ENCODE data around the gene GAP43.

GAP43 gene

DNA sequence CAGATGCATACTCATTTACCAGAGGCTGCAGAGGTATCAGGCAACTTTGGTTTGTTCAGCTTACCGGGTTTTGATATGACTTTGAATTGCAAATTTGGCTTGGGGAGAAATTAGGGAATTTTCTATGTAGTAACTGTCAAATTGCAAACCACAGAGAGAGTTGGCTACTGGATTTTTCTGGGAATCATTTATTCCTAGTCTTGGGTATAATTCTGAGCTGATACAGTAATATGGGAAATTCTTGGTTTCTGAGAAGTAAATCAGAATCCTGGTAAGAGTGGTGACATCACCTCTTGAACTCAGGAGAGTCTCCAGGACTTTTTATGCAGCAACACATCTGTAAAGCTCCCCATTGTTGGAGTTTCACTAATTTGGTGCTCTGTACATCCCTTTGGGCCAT lies 39.0 kb downstream of the GAP43 start:
- no peak for DNase-seq (ENCODE audit: low read depth, low spot score)

DNA sequence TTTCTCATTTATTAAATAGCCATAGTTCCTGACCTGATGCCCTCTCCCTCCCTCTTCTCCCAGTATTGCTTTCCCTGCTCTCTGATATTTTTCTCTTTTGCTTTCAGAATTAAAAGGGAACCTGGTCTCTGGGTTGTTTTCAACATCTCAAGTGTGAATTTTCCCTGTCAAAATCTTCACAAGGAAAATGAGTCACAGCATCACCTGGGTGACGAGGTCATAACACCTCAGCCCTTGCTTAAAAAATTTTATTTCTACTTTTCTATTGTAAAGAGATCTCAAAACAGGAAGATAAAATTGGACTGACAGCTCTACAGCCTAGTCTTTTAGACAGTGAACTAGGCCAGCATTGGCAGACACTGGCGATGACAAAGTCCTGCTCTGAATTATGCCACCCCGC lies 40.1 kb downstream of the GAP43 start:
- no peak for DNase-seq (ENCODE audit: low read depth, low spot score)

DNA sequence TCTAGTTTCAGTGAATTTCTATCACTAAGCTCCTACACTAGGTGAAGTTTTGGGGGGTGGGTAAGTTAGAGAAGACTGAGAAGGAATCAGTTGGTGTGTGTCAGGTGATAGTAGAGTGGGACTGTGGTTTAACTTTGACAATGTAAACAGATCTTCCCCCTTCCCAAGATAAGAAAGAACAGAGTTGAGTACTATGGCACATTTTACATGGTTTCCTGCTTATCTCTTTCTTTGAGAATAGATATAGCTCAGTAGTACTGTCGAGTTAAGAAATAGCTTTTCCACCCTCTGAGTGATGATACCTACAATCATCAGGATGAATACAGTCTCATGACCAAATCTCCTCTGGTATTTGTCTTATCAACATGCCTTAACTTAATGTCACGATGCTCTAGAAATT lies 42.8 kb downstream of the GAP43 start:
- DNase-seq (ENCODE audit: low read depth, low spot score), result no peak

DNA sequence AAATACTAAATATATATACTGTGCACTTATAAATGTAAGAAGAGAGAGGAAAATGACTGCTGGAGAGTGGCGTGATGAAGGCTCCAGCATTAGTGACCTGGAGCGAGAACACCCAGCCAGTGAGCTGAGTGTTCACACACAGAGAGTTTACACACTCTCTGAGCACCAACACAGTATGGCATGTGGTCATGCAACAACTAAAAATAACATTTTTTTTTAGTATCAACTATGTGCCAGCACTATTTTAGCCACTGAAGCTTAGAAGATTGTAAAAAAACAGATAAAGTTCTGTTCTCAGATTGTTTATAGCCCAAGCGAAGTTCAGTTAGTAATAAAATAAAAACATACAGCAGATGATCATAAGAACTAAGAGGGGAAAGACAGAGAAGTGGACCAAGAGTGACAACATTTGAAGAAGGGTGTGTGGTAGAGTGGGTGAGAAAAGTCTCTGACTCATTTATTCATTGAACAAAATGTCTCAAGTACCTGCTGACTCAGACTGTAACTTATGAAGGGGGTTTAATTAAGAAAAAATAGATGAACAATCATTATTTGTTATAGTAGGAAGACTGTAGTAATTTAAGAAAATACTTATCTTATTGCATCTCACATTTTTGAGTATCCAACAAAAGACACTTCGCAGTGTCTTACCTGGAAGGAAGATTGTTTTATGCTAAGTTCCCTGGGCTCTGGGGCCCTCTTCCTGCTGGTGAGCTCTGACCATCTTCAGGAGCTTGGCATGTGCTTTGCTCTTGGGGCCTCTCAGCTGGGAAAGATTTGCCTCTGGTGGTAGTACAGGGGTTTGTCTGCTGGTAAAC lies 43.8 kb downstream of the GAP43 start:
- DNase-seq (ENCODE audit: low read depth, low spot score), result no peak

GRCh38 chr3:115667738-115668065 lies 44.4 kb downstream of the GAP43 start:
- DNase-seq (ENCODE audit: low read depth, low spot score), result no peak

- no peak for DNase-seq (ENCODE audit: low read depth, low spot score)
Observed at GRCh38 chr3:115670911-115671310, 47.6 kb downstream of the GAP43 start.

GRCh38 chr3:115671761-115672455 lies 48.6 kb downstream of the GAP43 start:
- DNase-seq (ENCODE audit: low read depth, low spot score), result no peak

DNA sequence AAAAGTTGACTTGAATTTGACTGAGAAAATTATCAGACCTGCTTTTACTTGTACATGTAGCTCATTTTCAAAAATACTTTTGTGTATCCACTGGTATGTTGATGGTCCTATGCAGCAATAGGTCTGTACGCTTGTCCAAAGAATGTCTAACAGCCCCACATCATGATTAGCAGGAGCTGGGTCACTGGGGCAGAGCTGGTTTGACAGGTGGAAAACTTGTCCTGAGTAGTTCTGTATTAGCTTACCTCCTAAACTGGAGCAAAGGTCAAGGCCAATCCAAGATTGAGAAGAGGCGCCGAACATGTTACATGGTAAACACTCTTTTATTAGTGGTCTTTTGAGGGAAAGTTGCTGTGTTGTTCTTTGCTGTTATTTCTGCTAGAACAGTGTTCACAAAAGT lies 50.6 kb downstream of the GAP43 start:
- DNase-seq (ENCODE audit: low read depth, low spot score), result no peak

- no peak for DNase-seq (ENCODE audit: low read depth, low spot score)
Observed at GRCh38 chr3:115676336-115676735, 53.0 kb downstream of the GAP43 start.

GRCh38 chr3:115680803-115681345 lies 57.6 kb downstream of the GAP43 start:
- DNase-seq (ENCODE audit: low read depth, low spot score), result no peak

GRCh38 chr3:115681736-115682135 lies 58.4 kb downstream of the GAP43 start:
- no peak for DNase-seq (ENCODE audit: low read depth, low spot score)

GRCh38 chr3:115683305-115683704 lies 60.0 kb downstream of the GAP43 start:
- DNase-seq (ENCODE audit: low read depth, low spot score), result no peak

DNA sequence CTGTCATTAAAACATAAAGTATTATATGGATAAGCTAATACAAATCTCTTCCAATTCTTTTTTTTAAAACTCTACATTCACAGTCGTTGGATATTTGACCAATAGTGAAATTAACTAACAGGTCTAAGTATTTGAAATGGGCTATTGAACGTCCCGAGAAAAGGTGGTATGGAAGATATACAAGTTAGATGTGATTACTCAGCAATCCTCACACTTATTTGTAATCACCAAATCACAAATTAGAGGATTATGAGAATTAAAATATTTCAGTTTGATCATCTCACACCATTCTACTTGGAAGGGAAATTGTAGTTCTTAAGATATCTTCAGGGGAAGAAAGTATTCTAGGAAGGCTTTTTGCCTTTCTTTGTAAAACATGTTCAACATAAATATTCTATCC lies 60.5 kb downstream of the GAP43 start:
- DNase-seq (ENCODE audit: low read depth, low spot score), result no peak

- DNase-seq (ENCODE audit: low read depth, low spot score), result no peak
Observed at GRCh38 chr3:115685097-115685496, 61.8 kb downstream of the GAP43 start.

GRCh38 chr3:115687721-115688120 lies 64.4 kb downstream of the GAP43 start:
- DNase-seq (ENCODE audit: low read depth, low spot score), result no peak

- no peak for DNase-seq (ENCODE audit: low read depth, low spot score)
Observed at GRCh38 chr3:115688418-115688817, 65.1 kb downstream of the GAP43 start.

DNA sequence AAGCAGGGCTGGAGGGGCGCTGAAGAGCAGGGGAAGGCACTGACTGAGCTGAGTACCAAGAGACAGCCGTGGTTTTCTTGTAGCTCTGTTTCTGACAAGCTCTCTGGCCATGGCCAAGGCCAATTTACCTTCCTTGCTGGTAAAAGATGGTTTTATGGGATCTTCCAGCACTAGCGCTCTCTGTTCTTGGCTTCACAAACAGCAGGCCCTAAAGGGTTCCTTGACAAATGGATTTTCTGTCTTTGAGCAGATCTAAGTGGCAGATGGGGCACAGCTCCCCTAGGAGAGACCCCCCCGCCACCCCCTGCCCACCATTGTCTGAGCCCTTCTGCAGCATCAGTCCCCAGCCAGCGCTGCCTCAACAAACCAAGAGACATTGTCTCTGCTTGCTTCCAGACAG lies 66.6 kb downstream of the GAP43 start:
- DNase-seq (ENCODE audit: low read depth, low spot score), result no peak

GRCh38 chr3:115691964-115692363 lies 68.7 kb downstream of the GAP43 start:
- DNase-seq (ENCODE audit: low read depth, low spot score), result no peak

- no peak for DNase-seq (ENCODE audit: low read depth, low spot score)
Observed at GRCh38 chr3:115692887-115693524, 69.7 kb downstream of the GAP43 start.

GRCh38 chr3:115693868-115694267 lies 70.6 kb downstream of the GAP43 start:
- DNase-seq (ENCODE audit: low read depth, low spot score), result no peak

DNA sequence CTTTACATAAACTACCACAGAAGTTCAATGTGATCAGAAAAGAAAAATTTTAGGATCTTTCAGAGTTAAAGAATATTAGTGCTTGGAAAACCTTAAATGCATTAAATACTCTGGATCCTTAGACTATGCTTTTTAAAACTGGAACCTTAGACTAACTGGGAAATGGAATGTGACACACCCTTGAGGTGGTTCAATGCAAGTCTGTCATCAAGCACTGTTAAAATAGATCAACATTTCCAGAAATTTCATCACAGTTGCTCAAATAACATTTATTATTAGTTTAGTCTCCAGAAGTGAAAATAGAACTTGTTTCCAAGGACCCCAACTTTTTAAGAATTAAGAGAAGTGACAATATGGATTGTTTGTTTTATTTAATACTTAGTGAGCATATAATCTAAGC lies 71.8 kb downstream of the GAP43 start:
- DNase-seq (ENCODE audit: low read depth, low spot score), result no peak

DNA sequence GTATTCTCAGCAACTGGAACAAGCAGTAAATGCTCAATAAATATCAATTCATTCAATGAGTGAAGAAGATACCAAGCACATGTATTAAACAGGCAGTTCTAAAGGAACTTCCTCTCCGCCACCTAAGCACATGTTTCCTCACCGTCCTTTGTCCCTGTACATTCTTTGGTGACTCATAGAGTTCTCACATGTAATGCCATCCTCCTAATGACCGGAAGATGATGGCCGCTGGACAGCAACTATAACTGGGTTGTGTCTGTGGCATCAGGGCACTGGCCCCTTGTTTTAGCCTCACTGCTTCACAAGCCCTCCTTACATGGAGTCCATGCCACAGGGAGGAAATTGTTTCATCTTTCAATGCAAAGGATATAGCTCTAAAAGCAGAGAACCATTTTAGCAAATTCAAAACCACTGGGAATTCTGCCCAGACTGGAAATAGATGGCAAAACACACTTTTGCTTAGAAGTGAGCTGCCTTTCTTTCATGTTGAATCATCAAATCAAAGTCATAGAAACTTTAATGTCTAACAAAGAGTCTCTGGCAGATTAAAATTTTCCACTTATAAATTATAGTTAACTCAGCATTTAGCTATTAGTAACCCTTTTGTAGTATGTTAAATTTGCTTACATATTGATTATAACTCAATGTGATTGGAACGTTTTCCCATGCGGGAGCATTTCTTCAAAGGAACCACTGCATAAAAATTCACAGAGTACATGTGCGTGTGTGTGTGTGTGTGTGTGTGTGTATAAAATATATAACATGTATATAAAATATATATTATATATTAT lies 74.1 kb downstream of the GAP43 start:
- no peak for DNase-seq (ENCODE audit: low read depth, low spot score)
